Esophagus muscularis mucosa (tissue), 3 donors: ENCODE results near the gene RAD51B.

Experiments used
- POLR2A ChIP-seq: fragments of 450-650 bp; IDR thresholded peaks from one replicate; pipeline ENCODE4 v1.6.1; 2017; ENCODE audit warnings: antibody characterized with exemption, moderate library complexity, mild to moderate bottlenecking, low read depth
- TF ChIP-seq, protein P1 (sequence below), 3 experiments: fragments of 200-600 bp in 2 of 3; fragments of 450-650 bp in 1 of 3; sonication (generic) in 2 of 3; IDR thresholded peaks; one replicate each; pipeline ENCODE4 v1.5.1; 2017 to 2019; ENCODE audit warnings: antibody characterized with exemption in 3 of 3, mild to moderate bottlenecking in 2 of 3, moderate library complexity in 1 of 3

DNA sequence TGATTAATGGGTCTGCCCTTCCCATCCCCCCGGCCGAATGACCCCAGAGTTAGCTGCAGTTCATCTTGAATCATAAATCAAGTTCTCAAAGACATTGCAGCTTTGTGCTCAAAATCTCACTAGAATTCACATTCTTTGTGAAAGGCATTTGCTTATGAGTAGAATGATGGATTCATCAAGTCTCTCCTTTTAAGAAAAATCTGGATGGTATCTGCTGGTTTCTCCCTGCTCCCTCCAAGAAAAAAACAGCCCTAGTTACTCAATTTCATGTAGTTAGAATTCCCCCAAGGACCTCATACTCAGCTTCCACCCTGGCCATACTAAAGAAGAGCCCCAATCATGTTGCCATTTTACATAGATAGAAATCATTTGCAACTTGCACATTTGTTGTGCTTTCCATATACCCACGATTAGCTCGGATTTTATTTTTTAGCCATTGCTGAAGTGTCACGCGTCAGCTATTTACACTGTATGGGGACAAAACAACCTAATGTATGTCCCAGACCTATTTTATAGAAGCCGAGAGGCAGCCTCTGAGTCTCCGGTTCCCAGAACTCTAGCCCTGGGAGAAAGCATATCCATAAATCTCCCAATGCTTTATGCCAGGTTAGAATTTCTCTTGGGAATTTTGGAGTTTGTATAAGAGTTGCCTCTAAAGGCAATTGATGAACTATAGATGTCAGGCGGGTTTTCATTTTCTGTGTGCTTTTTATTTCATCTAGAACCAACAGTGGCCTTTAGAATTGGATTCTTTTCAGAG lies 673.8 kb downstream of the RAD51B start:
- TF ChIP-seq, protein P1, sequence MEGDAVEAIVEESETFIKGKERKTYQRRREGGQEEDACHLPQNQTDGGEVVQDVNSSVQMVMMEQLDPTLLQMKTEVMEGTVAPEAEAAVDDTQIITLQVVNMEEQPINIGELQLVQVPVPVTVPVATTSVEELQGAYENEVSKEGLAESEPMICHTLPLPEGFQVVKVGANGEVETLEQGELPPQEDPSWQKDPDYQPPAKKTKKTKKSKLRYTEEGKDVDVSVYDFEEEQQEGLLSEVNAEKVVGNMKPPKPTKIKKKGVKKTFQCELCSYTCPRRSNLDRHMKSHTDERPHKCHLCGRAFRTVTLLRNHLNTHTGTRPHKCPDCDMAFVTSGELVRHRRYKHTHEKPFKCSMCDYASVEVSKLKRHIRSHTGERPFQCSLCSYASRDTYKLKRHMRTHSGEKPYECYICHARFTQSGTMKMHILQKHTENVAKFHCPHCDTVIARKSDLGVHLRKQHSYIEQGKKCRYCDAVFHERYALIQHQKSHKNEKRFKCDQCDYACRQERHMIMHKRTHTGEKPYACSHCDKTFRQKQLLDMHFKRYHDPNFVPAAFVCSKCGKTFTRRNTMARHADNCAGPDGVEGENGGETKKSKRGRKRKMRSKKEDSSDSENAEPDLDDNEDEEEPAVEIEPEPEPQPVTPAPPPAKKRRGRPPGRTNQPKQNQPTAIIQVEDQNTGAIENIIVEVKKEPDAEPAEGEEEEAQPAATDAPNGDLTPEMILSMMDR (IDR thresholded peaks at IDR 0.05) = no peak
- TF ChIP-seq POLR2A = no peak
